ENCODE data around the gene SLC25A48.
A peak's percentile ranks its signal among the peaks of the same experiment; 100 is the strongest.

DNA sequence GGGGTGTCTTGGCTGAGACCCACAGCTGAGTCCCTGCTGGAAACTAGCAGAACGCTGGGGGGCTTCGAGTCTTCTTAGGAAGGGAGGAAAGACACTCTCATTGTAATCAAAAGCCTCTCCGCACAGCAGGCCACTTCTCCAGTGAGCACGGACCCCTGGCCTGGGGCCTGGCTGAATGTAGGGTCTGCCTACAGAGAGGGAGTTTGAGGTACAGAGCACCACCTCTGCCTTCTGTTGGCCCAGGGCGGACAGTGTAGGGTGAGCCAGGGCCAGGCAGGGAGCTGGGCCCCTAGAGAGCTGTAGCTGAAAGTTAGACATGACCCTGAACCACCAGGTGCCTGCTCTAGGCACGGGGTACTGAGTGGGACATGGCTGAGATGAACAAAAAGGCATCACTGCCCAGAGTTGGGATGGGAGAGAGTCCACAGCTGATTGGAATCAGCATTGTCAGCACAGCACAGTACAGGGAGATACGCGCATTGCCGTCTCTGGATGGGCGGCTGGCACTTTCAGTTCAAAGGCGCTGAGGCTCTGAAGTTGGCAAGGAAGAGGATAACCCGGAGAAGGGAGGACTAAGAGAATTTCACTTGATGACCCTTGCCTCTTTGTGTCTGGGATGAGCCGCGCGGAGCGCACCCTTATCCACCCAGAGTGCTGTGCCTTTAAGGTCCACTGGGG is 363 bp upstream of the SLC25A48 start:
- no peak for TF ChIP-seq POLR2A (IDR thresholded peaks at IDR 0.05)
- TF ChIP-seq, protein P1, sequence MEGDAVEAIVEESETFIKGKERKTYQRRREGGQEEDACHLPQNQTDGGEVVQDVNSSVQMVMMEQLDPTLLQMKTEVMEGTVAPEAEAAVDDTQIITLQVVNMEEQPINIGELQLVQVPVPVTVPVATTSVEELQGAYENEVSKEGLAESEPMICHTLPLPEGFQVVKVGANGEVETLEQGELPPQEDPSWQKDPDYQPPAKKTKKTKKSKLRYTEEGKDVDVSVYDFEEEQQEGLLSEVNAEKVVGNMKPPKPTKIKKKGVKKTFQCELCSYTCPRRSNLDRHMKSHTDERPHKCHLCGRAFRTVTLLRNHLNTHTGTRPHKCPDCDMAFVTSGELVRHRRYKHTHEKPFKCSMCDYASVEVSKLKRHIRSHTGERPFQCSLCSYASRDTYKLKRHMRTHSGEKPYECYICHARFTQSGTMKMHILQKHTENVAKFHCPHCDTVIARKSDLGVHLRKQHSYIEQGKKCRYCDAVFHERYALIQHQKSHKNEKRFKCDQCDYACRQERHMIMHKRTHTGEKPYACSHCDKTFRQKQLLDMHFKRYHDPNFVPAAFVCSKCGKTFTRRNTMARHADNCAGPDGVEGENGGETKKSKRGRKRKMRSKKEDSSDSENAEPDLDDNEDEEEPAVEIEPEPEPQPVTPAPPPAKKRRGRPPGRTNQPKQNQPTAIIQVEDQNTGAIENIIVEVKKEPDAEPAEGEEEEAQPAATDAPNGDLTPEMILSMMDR (IDR thresholded peaks at IDR 0.05), result peak in 9 of 12 donors; percentile 41 to 76 (median 55)

Data from heart left ventricle (tissue), 13 donors.